Femur (tissue), 1 donor: ENCODE measurements around the gene FKBP15.
"Not testable (repeated sequence)": the region's sequence is repeated elsewhere in the genome, so short reads cannot be mapped to it uniquely, and the experiment has no call there.

Source experiments
- DNase-seq: peaks from one replicate; pipeline ENCODE4 v3.0.0-alpha.2; 2017

FKBP15 gene

GRCh38 chr9:113235701-113236255 is 14.7 kb upstream of the FKBP15 start:
- not testable (repeated sequence) for DNase-seq

DNA sequence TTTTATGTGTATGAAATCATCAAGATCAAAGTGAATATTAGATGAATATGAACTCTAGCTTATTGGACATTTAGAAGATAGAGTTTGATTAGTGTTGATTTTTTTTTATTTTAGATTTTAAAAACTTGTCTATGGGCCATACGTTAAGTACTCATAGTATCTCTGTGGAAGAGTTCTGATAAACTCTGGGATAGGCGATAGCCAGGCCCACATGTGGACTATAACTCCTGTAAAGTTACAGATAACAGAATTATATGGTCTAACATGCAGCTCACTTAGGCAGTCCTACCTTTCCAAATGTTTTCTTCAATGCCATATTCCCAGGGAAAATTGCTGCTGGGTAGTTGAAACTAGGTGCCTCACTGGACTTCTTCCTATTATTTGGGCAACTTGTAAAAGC is 10.6 kb upstream of the FKBP15 start:
- no peak for DNase-seq

DNA sequence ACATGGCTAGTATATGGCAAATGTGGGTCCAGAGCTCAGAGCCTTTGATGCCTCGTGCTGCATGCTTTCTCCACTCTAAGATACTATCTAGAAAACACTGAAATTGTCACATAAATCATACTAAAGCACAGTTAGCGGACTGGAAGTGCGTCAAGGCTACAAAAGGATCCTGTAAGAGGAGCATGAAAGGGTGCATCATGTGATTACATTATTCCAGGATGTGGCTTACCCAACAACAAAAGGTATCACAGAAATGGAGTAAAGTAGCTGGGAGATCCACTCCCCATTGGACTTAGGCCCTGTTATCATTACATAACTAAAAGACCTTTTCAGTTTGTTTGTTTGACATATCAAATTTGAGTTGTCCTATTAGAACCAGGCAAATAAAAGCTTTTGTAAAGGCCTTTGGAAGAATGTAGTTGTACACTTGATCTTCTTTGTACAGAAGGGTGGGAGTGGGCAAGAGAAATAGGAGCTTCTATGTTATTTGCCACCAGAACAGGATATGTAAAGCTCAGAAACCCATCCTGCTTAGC is 7.1 kb upstream of the FKBP15 start:
- DNase-seq = no peak

DNA sequence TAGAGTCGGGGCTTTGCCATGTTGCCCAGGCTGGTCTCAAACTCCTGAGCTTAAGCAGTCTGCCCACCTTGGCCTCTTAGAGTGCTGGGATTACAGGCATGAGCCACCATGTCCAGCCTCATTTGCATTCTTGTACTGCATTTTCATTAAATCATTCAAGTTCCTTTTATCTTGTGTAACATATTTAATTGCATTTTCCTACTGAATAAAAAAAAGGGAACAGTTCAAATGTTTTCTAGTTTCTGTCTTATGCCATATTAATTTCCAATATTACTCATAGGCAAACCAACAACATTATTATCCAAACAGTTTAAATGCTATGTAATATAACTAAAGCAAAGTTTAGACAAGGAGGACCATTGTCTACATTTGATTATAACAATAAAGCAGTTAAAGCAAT is 6.4 kb upstream of the FKBP15 start:
- no peak for DNase-seq

DNA sequence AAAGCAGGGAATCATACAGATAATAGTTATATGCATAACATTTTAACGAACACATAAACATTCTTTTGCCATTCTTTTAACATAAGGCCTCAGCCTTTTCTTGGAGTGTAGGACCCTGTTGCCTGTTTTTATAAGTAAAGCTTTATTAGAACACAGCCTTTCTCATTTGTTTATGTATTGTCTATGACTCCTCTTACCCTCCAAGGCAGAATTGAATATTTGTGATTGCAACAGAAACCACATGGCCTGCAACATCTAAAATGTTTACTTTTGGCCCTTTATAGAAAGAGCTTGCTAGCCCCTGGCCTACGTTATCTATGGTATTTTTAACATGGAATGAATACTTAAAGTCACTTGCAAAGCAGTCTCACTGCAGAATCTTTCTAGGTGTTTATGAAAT is 2.9 kb upstream of the FKBP15 start:
- DNase-seq = no peak

DNA sequence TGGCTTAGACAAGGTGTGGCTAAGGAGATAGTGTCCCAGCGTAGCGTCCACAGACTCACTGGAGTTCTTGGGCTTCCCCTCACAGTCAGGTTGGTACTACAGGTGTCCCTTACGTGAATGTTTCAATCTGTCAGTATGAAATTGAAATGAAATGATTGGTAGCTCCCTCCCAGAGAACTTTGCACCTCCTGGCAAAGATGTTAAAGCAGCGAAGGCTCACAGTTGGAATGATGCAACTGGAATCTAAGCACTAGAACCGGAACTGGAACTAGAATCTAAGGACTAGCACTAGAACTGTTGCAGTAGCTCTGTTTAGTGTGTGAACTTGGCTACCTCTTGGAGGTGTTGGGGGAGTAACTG is 1.4 kb upstream of the FKBP15 start:
- no peak for DNase-seq

GRCh38 chr9:113221800-113222481 is 864 bp upstream of the FKBP15 start:
- DNase-seq = no peak

DNA sequence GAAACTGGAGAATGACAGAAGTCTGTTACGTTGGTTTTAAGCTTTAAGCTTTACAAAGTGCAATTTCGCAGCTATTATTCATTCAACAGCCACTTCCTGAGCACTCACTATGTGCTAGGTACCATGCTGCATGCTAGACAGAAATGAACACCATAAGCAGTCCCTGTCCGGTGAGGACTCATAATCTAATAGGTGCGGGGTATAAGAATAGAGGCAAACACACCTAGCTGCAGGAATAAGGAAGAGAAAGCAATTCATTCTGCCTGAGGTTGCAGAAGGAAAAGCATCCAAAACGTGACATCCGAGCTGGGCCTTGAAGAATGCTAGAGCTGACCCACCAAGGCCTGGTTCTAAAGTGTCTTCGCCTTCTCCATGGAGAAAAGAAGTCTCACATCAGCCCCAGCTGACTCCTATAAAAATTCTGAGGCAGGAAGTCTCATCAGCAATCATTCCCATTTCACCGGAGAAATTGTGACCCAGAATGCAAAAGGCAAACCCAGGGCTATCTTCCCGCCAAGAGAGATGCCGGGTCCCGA is 542 bp downstream of the FKBP15 start:
- no peak for DNase-seq

GRCh38 chr9:113219969-113220368 is 1.1 kb downstream of the FKBP15 start:
- DNase-seq = no peak

DNA sequence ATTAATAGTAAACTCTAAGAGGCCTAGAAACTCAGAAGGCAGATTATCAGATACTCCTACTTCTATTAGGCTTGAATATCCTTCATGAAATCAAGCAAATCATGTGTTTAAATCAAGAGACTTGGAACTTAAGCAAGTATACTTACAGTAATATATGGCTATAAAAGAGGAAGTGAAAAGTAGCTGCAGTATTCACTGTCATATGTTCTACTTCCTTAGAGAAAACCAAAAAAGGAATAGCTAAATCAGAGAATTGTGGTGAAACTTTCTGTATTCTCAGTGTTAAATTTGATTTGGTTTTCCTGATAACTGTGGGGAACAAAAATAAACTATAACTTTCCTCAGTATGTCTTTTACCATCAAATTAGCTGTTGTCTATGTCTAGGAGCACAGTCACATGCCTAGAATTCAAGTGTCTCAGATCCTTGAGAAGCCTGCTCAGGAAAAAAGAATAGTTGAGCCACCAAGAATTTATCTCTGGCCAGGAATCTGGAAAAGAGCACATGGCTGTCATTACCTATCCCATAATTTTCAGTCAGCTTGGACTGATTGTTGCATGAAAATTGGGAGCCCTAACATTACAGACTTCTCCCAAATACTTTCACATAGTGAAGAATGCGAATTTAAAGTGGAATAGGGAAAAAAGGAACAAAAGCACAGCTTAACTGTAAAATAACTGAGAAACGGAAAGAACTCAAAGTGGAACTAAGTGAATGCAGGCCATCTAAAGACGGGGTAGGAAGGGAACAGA is 1.7 kb downstream of the FKBP15 start:
- no peak for DNase-seq

DNA sequence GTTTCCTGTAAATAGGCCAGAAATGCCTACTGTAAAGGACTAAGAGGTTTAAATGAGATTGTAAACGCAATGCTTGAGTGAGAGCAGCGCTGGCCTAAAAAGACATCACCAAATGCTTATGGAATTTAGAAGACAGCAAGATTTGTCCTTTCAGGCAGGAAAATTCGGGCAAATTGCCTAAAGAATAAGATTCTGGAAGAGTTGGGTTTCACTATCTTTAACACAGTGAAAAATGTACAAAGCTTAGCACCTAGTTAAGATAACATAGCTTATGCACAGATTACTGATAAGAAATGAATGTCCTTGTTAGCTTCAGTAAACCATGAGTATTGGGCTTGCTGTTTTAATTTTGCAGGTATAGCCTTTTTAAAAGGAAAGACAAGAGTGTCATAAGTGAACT is 4.7 kb downstream of the FKBP15 start:
- DNase-seq = no peak

- DNase-seq = no peak
These were observed 5.9 kb downstream of the FKBP15 start for GRCh38 chr9:113215132-113215531.

DNA sequence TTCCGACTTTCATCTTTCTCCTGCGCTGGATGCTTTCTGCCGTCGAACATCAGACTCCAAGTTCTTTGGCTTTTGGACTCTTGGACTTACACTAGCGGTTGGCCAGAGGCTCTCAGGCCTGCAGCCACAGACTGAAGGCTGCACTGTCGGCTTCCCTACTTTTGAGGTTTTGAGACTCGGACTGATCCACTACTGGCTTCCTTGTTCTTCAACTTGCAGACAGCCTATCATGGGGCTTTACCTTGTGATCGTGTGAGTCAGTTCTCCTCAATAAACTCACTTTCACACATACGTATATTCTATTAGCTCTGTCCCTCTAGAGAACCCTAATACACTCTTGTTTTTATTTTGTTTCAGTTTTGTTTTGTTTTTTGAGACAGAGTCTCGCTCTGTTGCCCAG is 10.3 kb downstream of the FKBP15 start:
- DNase-seq = no peak

DNA sequence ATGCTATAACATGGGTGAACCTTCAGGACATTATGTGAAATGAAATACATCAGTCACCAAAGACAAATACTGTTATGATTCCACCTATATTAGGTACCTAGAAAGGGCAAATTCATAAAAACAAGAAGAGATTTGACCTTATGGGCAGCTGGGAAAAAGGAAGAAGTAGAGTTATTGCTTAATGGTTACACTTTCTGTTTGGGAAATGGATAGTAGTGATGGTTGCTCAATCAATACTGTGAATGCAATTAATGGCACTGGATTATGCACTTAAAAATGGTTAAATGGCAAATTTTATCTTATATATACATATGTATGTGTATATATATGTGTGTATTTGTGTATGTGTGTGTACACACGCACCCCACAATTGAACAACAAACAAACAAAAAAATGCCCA is 15.2 kb downstream of the FKBP15 start:
- no peak for DNase-seq

- no peak for DNase-seq
These were observed 15.6 kb downstream of the FKBP15 start for GRCh38 chr9:113205432-113205831.

GRCh38 chr9:113199683-113200329 is 21.3 kb downstream of the FKBP15 start:
- no peak for DNase-seq

- no peak for DNase-seq
These were observed 28.6 kb downstream of the FKBP15 start for GRCh38 chr9:113192455-113192854.

DNA sequence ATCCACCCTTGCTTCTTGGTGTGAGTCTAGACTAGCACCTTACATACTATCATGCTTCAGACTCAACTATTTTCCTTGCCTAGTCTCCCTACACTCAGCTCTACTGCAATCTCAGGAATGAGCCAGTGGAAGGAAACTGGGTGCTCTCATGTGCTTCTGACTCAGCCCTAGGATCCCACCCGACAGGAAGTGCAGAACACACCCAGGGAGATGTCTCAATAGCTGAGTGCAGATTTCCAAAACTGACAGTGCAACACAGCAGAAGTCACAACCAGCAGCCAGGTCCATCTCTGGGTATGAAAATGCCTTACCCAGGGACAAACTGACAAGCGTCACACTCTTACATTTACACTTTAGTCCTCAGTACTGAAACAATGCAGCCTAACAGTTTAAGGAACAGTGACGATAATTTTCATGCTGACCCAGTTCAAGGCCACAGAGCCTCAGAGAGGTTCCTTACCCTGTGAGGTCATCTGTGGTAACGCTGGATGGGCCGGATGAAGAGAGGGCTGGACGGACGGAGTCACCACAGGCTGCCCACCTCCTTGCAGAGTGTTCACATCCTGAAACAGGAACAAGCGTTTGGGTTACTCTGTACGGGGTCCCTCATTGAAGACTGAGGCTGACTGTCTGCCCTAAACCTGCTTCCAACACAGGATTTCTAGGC is 33.0 kb downstream of the FKBP15 start:
- peak; percentile 28 for DNase-seq

DNA sequence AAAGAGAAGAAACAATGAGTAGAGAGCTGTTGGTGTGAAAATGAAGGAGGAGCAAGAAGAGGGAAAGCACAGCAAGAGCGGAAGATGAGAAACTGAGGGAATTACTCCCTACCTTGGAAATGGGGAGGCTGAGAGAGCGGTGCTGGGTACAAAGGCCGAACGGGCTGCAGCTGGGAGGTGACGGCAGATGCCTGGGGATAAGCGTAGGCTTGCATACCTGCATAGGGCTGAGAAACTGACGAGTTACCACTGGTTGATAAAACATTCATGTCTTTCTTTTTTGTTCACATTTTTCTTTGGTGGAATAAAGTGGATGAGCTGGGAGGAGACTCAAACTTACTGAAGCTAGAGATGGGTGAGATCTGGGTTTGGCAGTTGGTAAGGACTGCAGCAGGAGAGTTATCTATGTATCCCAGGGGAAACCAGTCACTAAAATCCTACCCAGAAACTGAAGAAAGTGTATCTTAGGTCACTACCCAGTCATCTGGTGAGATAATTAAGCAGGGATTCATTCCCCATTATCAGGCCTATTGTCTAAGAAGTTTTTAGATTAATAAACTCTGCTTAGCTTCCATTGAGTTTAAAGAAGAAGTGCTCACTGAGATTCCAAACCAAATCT is 34.8 kb downstream of the FKBP15 start:
- DNase-seq = no peak

- no peak for DNase-seq
These were observed 35.8 kb downstream of the FKBP15 start for GRCh38 chr9:113185271-113185670.

DNA sequence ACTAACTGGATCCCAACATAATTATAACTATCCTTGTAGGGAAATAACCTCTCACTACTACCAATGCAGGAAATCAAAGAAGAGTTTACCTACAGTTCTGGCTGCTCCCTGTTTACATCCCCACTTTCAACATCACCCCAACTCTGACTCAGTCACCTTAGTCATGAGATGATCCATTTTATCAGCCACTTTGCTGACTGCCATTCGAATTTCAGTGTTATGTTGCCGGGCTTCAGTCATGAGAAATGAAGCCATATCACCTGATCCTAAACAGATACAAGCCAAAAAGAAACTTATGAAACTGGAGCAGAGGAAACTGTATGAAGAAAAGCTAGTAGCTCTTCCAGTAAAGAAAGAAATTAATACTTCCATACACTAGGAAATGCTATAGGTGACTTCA is 36.5 kb downstream of the FKBP15 start:
- no peak for DNase-seq

GRCh38 chr9:113183956-113184488 is 37.1 kb downstream of the FKBP15 start:
- DNase-seq = no peak
